ENCODE results near the gene ZFP36L1.

- TF ChIP-seq EP300 (conservative IDR thresholded peaks at IDR 0.05; ENCODE audit: poor library complexity, severe bottlenecking) (no peak), CTCF (IDR thresholded peaks at IDR 0.05; ENCODE audit: poor library complexity, severe bottlenecking) (no peak), EZH2 (IDR thresholded peaks at IDR 0.05; ENCODE audit: borderline replicate concordance, insufficient read depth, low read length, poor library complexity, severe bottlenecking) (no peak), SMC3 (conservative IDR thresholded peaks at IDR 0.05; ENCODE audit: poor library complexity) (no peak), POLR2AphosphoS5 (IDR thresholded peaks at IDR 0.05) (no peak), RAD21 (conservative IDR thresholded peaks at IDR 0.05) (no peak)
- TF ChIP-seq, protein P1, sequence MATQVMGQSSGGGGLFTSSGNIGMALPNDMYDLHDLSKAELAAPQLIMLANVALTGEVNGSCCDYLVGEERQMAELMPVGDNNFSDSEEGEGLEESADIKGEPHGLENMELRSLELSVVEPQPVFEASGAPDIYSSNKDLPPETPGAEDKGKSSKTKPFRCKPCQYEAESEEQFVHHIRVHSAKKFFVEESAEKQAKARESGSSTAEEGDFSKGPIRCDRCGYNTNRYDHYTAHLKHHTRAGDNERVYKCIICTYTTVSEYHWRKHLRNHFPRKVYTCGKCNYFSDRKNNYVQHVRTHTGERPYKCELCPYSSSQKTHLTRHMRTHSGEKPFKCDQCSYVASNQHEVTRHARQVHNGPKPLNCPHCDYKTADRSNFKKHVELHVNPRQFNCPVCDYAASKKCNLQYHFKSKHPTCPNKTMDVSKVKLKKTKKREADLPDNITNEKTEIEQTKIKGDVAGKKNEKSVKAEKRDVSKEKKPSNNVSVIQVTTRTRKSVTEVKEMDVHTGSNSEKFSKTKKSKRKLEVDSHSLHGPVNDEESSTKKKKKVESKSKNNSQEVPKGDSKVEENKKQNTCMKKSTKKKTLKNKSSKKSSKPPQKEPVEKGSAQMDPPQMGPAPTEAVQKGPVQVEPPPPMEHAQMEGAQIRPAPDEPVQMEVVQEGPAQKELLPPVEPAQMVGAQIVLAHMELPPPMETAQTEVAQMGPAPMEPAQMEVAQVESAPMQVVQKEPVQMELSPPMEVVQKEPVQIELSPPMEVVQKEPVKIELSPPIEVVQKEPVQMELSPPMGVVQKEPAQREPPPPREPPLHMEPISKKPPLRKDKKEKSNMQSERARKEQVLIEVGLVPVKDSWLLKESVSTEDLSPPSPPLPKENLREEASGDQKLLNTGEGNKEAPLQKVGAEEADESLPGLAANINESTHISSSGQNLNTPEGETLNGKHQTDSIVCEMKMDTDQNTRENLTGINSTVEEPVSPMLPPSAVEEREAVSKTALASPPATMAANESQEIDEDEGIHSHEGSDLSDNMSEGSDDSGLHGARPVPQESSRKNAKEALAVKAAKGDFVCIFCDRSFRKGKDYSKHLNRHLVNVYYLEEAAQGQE (IDR thresholded peaks at IDR 0.05; ENCODE audit: borderline replicate concordance), result no peak
These were observed 30.1 kb upstream of the ZFP36L1 start for GRCh38 chr14:68822926-68823325.

Data from neural cell (in vitro differentiated cells).